GM20000 (cell line): ENCODE measurements around the gene MFAP2.

Source experiments
- DNase-seq: peaks from one replicate; pipeline ENCODE4 v3.0.0; 2012; ENCODE audit warnings: low spot score
- TF ChIP-seq, protein P1 (sequence below): IDR thresholded peaks from 2 replicates; pipeline ENCODE4 v1.5.1; 2012; ENCODE audit warnings: mild to moderate bottlenecking, control low read depth; ENCODE audit errors: extremely low read depth, missing control alignments

The MFAP2 gene

GRCh38 chr1:16927711-16928485 lies 52.5 kb downstream of the MFAP2 start:
- TF ChIP-seq, protein P1, sequence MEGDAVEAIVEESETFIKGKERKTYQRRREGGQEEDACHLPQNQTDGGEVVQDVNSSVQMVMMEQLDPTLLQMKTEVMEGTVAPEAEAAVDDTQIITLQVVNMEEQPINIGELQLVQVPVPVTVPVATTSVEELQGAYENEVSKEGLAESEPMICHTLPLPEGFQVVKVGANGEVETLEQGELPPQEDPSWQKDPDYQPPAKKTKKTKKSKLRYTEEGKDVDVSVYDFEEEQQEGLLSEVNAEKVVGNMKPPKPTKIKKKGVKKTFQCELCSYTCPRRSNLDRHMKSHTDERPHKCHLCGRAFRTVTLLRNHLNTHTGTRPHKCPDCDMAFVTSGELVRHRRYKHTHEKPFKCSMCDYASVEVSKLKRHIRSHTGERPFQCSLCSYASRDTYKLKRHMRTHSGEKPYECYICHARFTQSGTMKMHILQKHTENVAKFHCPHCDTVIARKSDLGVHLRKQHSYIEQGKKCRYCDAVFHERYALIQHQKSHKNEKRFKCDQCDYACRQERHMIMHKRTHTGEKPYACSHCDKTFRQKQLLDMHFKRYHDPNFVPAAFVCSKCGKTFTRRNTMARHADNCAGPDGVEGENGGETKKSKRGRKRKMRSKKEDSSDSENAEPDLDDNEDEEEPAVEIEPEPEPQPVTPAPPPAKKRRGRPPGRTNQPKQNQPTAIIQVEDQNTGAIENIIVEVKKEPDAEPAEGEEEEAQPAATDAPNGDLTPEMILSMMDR: no peak
- DNase-seq: peak; percentile 50

GRCh38 chr1:16927256-16927655 lies 53.2 kb downstream of the MFAP2 start:
- DNase-seq: peak; percentile 32
- TF ChIP-seq, protein P1: no peak

DNA sequence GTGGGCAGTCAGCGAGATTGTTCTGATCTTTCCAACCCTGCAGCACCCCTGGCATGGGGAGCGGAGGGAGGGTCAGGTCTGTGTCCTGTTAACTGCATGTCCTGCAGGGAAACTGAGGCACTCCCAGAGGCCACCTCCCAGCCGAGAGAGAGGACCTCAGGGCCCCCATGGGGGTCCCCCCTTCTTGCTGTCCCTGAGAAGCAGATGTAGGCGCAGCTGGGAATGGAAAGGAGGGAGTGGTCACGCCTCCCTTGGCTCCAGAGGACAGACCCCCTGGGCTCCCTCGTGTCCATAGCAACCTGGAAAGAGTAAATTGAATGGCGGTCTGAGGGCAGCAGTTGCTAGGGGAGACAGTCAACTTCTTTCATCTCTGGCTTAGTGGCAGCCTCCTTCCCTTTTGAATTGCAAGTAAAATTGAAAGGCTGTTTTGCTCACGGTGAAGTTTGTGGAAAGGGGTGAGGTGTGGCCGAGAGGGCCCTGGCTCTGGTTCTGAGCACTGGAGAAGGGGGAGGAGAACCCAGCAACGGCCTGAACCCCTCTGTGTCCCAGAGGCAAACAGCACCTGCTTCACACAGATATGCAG lies 53.8 kb downstream of the MFAP2 start:
- DNase-seq: no peak
- TF ChIP-seq, protein P1: no peak

- DNase-seq: no peak
- TF ChIP-seq, protein P1: no peak
These were observed 54.6 kb downstream of the MFAP2 start for GRCh38 chr1:16925635-16926490.

DNA sequence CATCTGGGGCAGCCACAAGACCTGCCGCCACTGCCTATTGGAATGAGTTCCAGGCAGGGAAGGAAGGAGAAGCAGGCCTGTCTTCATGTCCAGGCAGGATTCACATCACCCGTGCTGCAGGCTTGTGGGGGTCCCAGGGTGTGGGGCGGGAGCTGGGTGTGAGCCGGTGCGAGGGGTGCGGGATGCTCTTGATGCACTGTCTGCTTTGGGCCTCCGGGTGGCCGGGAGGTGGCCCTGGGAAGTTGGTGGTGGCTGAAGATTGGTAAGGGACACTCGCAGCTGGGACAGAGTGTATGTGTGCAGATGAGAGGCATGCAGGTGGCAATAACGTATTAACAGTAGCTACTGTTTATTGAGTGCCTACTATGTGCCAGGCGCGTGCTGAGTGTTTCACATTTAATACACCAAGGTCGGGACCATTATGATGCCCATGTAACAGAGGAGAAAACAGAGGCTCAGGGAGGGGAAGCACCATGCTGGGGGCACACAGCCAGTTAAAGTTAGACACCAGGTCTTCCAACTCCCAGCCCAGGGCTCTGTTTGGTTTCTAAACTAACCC lies 55.4 kb downstream of the MFAP2 start:
- TF ChIP-seq, protein P1: no peak
- DNase-seq: no peak
